DOHH2 (cell line): ENCODE data around the gene TBC1D22A.

Source experiments
- CTCF ChIP-seq: fragments of 200-600 bp; sonication (generic); IDR thresholded peaks from one replicate; pipeline ENCODE4 v1.5.1; 2014; ENCODE audit warnings: antibody characterized with exemption, mild to moderate bottlenecking, low read depth, low read length; ENCODE audit not compliant: poor library complexity, severe bottlenecking
- EZH2phosphoT487 ChIP-seq: fragments of 200-600 bp; sonication (generic); IDR thresholded peaks from 2 replicates; pipeline ENCODE4 v1.6.1; 2017; ENCODE audit warnings: borderline replicate concordance, mild to moderate bottlenecking, antibody characterized with exemption, low read length, moderate library complexity, mixed read lengths

GRCh38 chr22:47122441-47123000 lies 360.1 kb downstream of the TBC1D22A start:
- TF ChIP-seq CTCF (no peak), EZH2phosphoT487 (no peak)
